ENCODE measurements around the gene DMRTC2.

- TF ChIP-seq CTCF (IDR thresholded peaks at IDR 0.05; ENCODE audit: borderline replicate concordance, extremely low read depth, low read length, poor library complexity, severe bottlenecking): no peak
- no peak for TF ChIP-seq EZH2 (IDR thresholded peaks at IDR 0.05; ENCODE audit: borderline replicate concordance, low read depth, low read length, severe bottlenecking)
Measured at GRCh38 chr19:41839211-41839610, 5.6 kb upstream of the DMRTC2 start.
